H9 (cell line): Measurements from ENCODE around the gene GDI2. TPM values are rescaled to one million over a fixed set of nuclear protein-coding genes. Genes with fewer than 3 reads are reported as not detected.

Source experiments
- DNase-seq: peaks from one replicate; pipeline ENCODE4 v3.0.0-alpha.2; 2017
- H2AFZ ChIP-seq: one replicate; pipeline ENCODE4 v1.6.1; 2013; ENCODE audit warnings: mild to moderate bottlenecking, low read length, control low read depth, moderate library complexity
- H2AK5ac ChIP-seq: 2 replicates; pipeline ENCODE4 v1.6.1; 2013; ENCODE audit warnings: low read length, control low read depth, mixed read lengths; ENCODE audit not compliant: insufficient read length
- H2BK120ac ChIP-seq: one replicate; pipeline ENCODE4 v1.6.1; 2013; ENCODE audit warnings: low read depth, mild to moderate bottlenecking, low read length, control low read depth, inconsistent platforms; ENCODE audit not compliant: poor library complexity, severe bottlenecking
- H2BK12ac ChIP-seq: 2 replicates; pipeline ENCODE4 v1.6.1; 2013; ENCODE audit warnings: low read length, control low read depth, mixed read lengths, low read depth; ENCODE audit not compliant: insufficient read length
- H2BK15ac ChIP-seq: 2 replicates; pipeline ENCODE4 v1.6.1; 2013; ENCODE audit warnings: low read depth, low read length, control low read depth
- H2BK20ac ChIP-seq: one replicate; pipeline ENCODE4 v1.6.1; 2013; ENCODE audit warnings: low read depth, mild to moderate bottlenecking, low read length, control low read depth, inconsistent platforms; ENCODE audit not compliant: poor library complexity, severe bottlenecking
- H2BK5ac ChIP-seq: 2 replicates; pipeline ENCODE4 v1.6.1; 2013; ENCODE audit warnings: low read length, control low read depth, mixed read lengths; ENCODE audit not compliant: insufficient read length
- H3K14ac ChIP-seq: 2 replicates; pipeline ENCODE4 v1.6.1; 2013; ENCODE audit warnings: low read length, control low read depth; ENCODE audit not compliant: insufficient read depth
- H3K18ac ChIP-seq: 2 replicates; pipeline ENCODE4 v1.6.1; 2013; ENCODE audit warnings: low read depth, mild to moderate bottlenecking, mixed read lengths, low read length, control low read depth; ENCODE audit not compliant: insufficient read length
- H3K23ac ChIP-seq: 2 replicates; pipeline ENCODE4 v1.6.1; 2013; ENCODE audit warnings: low read length, control low read depth, mixed read lengths, low read depth; ENCODE audit not compliant: insufficient read length
- H3K23me2 ChIP-seq: 2 replicates; pipeline ENCODE4 v1.6.1; 2013; ENCODE audit warnings: low read depth, mild to moderate bottlenecking, mixed read lengths, low read length, control low read depth; ENCODE audit not compliant: insufficient read length, poor library complexity, severe bottlenecking
- H3K27ac ChIP-seq: 2 replicates; pipeline ENCODE4 v1.5.1; 2013; ENCODE audit warnings: low read length, control low read depth, mixed read lengths, low read depth; ENCODE audit not compliant: insufficient read length
- H3K27me3 ChIP-seq: 2 replicates; pipeline ENCODE4 v1.6.1; 2013; ENCODE audit warnings: low read length, control low read depth, inconsistent platforms; ENCODE audit not compliant: insufficient read depth
- H3K4ac ChIP-seq: 2 replicates; pipeline ENCODE4 v1.6.1; 2013; ENCODE audit warnings: low read depth, mild to moderate bottlenecking, control low read depth, inconsistent platforms, low read length, moderate library complexity
- H3K4me1 ChIP-seq: 2 replicates; pipeline ENCODE4 v1.6.1; 2013; ENCODE audit warnings: low read length, control low read depth, inconsistent platforms; ENCODE audit not compliant: insufficient read depth
- H3K4me2 ChIP-seq: 2 replicates; pipeline ENCODE4 v1.6.1; 2013; ENCODE audit warnings: low read length, control low read depth, mixed read lengths; ENCODE audit not compliant: insufficient read length, insufficient read depth
- H3K56ac ChIP-seq: 2 replicates; pipeline ENCODE4 v1.6.1; 2013; ENCODE audit warnings: low read depth, mild to moderate bottlenecking, mixed read lengths, low read length, control low read depth; ENCODE audit not compliant: insufficient read length
- H3K79me1 ChIP-seq: 2 replicates; pipeline ENCODE4 v1.6.1; 2013; ENCODE audit warnings: low read depth, mild to moderate bottlenecking, moderate library complexity, low read length, control low read depth, inconsistent platforms; ENCODE audit not compliant: insufficient read depth, poor library complexity, severe bottlenecking
- H3K79me2 ChIP-seq: 2 replicates; pipeline ENCODE4 v1.6.1; 2013; ENCODE audit warnings: low read length, control low read depth, inconsistent platforms; ENCODE audit not compliant: insufficient read depth
- H3K9ac ChIP-seq: 2 replicates; pipeline ENCODE4 v1.6.1; 2013; ENCODE audit warnings: low read length, control low read depth, mixed read lengths; ENCODE audit not compliant: insufficient read length; ENCODE audit errors: extremely low read depth
- H3K9me3 ChIP-seq: one replicate; pipeline ENCODE4 v1.6.1; 2013; ENCODE audit warnings: low read depth, low read length, inconsistent platforms; ENCODE audit not compliant: control insufficient read depth
- H3T11ph ChIP-seq: one replicate; pipeline ENCODE4 v1.6.1; 2013; ENCODE audit warnings: mild to moderate bottlenecking, low read length, control low read depth, inconsistent platforms
- H4K20me1 ChIP-seq: one replicate; pipeline ENCODE4 v1.6.1; 2013; ENCODE audit not compliant: control insufficient read depth, insufficient read length, insufficient read depth
- H4K5ac ChIP-seq: 2 replicates; pipeline ENCODE4 v1.6.1; 2013; ENCODE audit warnings: low read depth, mild to moderate bottlenecking, mixed read lengths, low read length, control low read depth; ENCODE audit not compliant: insufficient read length
- H4K8ac ChIP-seq: replicated peaks from 2 replicates; pipeline ENCODE4 v1.6.1; 2013; ENCODE audit warnings: low read length, control low read depth, mixed read lengths, low read depth; ENCODE audit not compliant: insufficient read length
- H4K91ac ChIP-seq: 2 replicates; pipeline ENCODE4 v1.6.1; 2013; ENCODE audit warnings: low read depth, mild to moderate bottlenecking, moderate library complexity, mixed read lengths, low read length, control low read depth; ENCODE audit not compliant: insufficient read length
- H3K27ac Mint-ChIP-seq, 3 experiments: 2 replicates in 2 of 3; 3 replicates in 1 of 3; pipeline ENCODE4 v1.8.0; 2020 to 2021; ENCODE audit warnings: mixed read lengths in 3 of 3, mild to moderate bottlenecking in 1 of 3, moderate library complexity in 1 of 3
- H3K27me3 Mint-ChIP-seq: 2 replicates; pipeline ENCODE4 v1.8.0; 2021; ENCODE audit warnings: low read depth, mild to moderate bottlenecking, moderate library complexity, mixed read lengths
- H3K36me3 Mint-ChIP-seq, 3 experiments: 2 replicates in 2 of 3; 3 replicates in 1 of 3; pipeline ENCODE4 v1.8.0; 2020 to 2021; ENCODE audit warnings: low read depth in 3 of 3, mixed read lengths in 3 of 3; ENCODE audit not compliant: insufficient read depth in 1 of 3
- H3K4me1 Mint-ChIP-seq, 2 experiments: 2 replicates each; pipeline ENCODE4 v1.8.0; 2020; ENCODE audit warnings: mixed read lengths in 2 of 2
- H3K4me3 Mint-ChIP-seq, 2 experiments: 2 replicates in 1 of 2; 3 replicates in 1 of 2; pipeline ENCODE4 v1.8.0; 2020 to 2021; ENCODE audit warnings: mild to moderate bottlenecking in 2 of 2, mixed read lengths in 2 of 2, moderate library complexity in 1 of 2
- H3K9me3 Mint-ChIP-seq, 2 experiments: 2 replicates in 1 of 2; 3 replicates in 1 of 2; pipeline ENCODE4 v1.8.0; 2020; ENCODE audit warnings: mild to moderate bottlenecking in 2 of 2, mixed read lengths in 2 of 2, moderate library complexity in 1 of 2
- WGBS: extraction: QIAGEN DNeasy Blood & Tissue Kit; methylation state at CpG from one replicate; pipeline ENCODE4 v1.1.7; 2013; ENCODE audit warnings: missing lambda C conversion rate, low lambda C conversion rate, mixed read lengths; ENCODE audit not compliant: insufficient read length; ENCODE audit errors: extremely low coverage; 5-methylcytosine and 5-hydroxymethylcytosine counted together
- total RNA-seq: library from RNA; stranded (reverse); gene quantifications from 2 replicates; pipeline ENCODE4 v1.2.1, GENCODE V29; 2021
- TF ChIP-seq, protein P1 (sequence below): fragments of 200-600 bp; sonication (generic); conservative IDR thresholded peaks from 3 replicates; pipeline ENCODE4 v1.8.0; 2021; ENCODE audit warnings: antibody characterized with exemption, mild to moderate bottlenecking

Gene GDI2
- total RNA-seq, 1 experiment from 2014 or later, result 351 TPM

DNA sequence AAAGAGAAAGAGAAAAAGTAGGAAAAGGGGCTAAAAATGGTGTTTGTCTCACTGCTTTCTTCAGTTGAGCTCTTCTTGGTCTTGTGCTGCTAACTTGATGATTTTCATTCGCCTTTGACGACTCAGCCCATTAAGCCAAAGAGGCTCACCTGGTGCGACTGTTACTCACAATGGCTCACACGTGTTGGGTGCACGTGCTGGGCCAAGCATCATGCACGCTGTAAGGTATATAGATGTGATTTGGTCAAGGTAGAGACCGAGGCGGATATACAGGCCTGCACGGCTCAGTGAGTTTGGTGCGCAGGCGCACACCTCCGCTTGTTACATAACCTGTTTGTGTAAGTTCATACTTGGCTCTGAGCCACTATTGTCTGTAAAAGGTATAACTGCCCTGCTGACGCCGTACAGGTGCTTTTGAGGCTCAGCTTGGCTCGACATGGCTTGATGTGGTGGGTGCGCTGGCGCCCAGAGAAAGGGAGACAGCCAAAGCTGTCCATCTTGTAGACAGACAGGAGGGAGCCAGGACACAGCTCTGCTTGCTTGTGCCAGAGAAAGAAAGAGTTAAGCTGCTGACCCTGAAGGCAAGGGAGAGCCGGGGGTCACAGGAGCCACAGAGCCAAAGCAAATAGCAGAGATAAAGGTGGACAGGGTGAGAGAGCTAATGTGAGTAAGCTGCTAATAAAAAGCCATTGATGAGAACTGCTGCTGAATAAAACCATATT is 42.9 kb upstream of the GDI2 start:
- Mint-ChIP-seq H3K9me3 (no peaks in the 10 kb centered on the region), H3K4me1 (peaks cover 4 to 7% of the 10 kb centered on the region in 2 experiments), H3K36me3 (no peaks in the 10 kb centered on the region; a peak in 1 of 7 replicates), H3K27ac (peak overlapping the region in 2 of 3 experiments; percentile 11 to 81; a peak in 2 of 7 replicates), H3K27me3 (no peaks in the 10 kb centered on the region), H3K4me3 (no peak overlapping the region; a peak in 1 of 5 replicates)
- H3K18ac ChIP-seq, result no peak overlapping the region
- no peak overlapping the region for H3K56ac ChIP-seq
- no peak overlapping the region for H3T11ph ChIP-seq
- no CpG with 5 or more reads among the region's 18 CpGs for WGBS
- H3K23me2 ChIP-seq, result no peaks in the 10 kb centered on the region
- H3K9me3 ChIP-seq, result no peaks in the 10 kb centered on the region
- H3K4me2 ChIP-seq, result no peak overlapping the region
- no peak overlapping the region for H4K91ac ChIP-seq
- H3K27me3 ChIP-seq, result no peaks in the 10 kb centered on the region; the same call in 1 of the 2 replicates
- TF ChIP-seq, protein P1, sequence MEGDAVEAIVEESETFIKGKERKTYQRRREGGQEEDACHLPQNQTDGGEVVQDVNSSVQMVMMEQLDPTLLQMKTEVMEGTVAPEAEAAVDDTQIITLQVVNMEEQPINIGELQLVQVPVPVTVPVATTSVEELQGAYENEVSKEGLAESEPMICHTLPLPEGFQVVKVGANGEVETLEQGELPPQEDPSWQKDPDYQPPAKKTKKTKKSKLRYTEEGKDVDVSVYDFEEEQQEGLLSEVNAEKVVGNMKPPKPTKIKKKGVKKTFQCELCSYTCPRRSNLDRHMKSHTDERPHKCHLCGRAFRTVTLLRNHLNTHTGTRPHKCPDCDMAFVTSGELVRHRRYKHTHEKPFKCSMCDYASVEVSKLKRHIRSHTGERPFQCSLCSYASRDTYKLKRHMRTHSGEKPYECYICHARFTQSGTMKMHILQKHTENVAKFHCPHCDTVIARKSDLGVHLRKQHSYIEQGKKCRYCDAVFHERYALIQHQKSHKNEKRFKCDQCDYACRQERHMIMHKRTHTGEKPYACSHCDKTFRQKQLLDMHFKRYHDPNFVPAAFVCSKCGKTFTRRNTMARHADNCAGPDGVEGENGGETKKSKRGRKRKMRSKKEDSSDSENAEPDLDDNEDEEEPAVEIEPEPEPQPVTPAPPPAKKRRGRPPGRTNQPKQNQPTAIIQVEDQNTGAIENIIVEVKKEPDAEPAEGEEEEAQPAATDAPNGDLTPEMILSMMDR, result no peak
- no peaks in the 10 kb centered on the region for H3K79me2 ChIP-seq
- no peak overlapping the region for H2BK120ac ChIP-seq
- H4K8ac ChIP-seq, result no peak overlapping the region
- no peak for DNase-seq
- H2BK5ac ChIP-seq, result no peak overlapping the region
- H2AK5ac ChIP-seq, result no peak overlapping the region
- no peak overlapping the region for H3K9ac ChIP-seq
- no peak overlapping the region for H2AFZ ChIP-seq
- no peak overlapping the region for H2BK20ac ChIP-seq
- H3K4ac ChIP-seq, result no peak overlapping the region
- H3K4me1 ChIP-seq, result no peaks in the 10 kb centered on the region
- H2BK15ac ChIP-seq, result no peak overlapping the region
- H4K5ac ChIP-seq, result no peak overlapping the region
- H3K23ac ChIP-seq, result no peak overlapping the region
- no peak overlapping the region for H3K27ac ChIP-seq
- no peak overlapping the region for H2BK12ac ChIP-seq
- no peaks in the 10 kb centered on the region for H4K20me1 ChIP-seq
- H3K14ac ChIP-seq, result no peak overlapping the region
- H3K79me1 ChIP-seq, result no peaks in the 10 kb centered on the region
